HG03135 (cell line): ENCODE data around the gene MELTF.

ENCODE experiments used
- ATAC-seq: cut with Tn5 transposase; IDR thresholded peaks from one replicate; pipeline ENCODE4 v1.9.1; 2021; ENCODE audit warnings: mild to moderate bottlenecking, moderate library complexity; ENCODE audit not compliant: unreplicated experiment

The MELTF gene

GRCh38 chr3:196995027-196995426, 34.6 kb downstream of the MELTF start:
- no peak for ATAC-seq

- no peak for ATAC-seq
These were observed 35.6 kb downstream of the MELTF start for GRCh38 chr3:196994056-196994455.

DNA sequence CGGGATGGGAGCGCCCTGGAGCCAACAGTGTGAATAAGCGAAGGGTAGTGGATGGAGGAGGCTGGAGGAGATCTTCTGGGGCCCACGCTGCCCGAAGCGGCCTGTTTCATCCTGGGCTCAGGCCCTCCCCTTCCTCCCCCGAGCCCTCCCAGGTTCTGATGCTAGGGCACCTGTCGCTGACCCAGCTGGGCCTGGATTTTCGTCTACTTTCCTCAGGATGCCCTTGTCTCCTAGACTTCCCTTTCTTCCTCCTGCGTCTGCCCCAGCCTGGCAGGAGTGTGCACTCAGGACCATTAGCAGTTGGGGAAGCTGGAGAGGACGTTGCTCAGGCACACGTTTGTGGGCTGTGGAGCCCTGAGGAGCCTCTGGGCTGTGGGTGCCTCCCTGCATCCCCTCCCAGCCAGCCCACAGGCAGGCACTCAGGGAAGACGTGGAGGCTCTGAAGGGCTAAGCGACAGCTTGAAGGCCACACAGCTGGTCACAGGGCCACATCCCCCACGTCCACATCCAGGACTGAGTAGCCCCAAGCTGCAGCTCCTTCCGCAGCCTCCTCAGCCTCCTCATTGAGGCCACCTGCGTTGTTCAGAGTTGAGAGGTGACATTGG, 37.1 kb downstream of the MELTF start:
- ATAC-seq = no peak

GRCh38 chr3:196991581-196992460, 37.8 kb downstream of the MELTF start:
- no peak for ATAC-seq

DNA sequence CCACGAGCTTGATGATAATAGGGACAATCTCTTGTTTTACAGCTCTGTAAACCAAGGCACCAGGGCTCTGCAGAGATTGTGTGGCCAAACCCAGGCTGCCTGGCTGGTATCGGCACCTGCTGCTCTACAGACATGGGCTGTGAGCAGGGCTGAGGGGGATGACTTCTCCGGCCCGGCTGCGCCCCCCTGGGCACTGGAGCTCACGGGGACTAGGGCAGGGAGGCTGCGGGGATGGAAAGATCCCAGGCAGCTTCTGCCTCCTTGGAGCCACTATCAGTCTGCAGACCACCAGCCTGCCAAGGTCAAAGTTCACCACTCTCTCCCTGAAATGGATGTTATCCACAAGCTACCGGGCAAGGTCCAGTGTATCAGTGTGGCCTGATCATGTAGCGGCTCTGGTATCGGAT, 39.0 kb downstream of the MELTF start:
- ATAC-seq = no peak

GRCh38 chr3:196989721-196990262, 39.8 kb downstream of the MELTF start:
- no peak for ATAC-seq

- no peak for ATAC-seq
These were observed 41.2 kb downstream of the MELTF start for GRCh38 chr3:196988241-196989029.

GRCh38 chr3:196987022-196987421, 42.6 kb downstream of the MELTF start:
- ATAC-seq = no peak

DNA sequence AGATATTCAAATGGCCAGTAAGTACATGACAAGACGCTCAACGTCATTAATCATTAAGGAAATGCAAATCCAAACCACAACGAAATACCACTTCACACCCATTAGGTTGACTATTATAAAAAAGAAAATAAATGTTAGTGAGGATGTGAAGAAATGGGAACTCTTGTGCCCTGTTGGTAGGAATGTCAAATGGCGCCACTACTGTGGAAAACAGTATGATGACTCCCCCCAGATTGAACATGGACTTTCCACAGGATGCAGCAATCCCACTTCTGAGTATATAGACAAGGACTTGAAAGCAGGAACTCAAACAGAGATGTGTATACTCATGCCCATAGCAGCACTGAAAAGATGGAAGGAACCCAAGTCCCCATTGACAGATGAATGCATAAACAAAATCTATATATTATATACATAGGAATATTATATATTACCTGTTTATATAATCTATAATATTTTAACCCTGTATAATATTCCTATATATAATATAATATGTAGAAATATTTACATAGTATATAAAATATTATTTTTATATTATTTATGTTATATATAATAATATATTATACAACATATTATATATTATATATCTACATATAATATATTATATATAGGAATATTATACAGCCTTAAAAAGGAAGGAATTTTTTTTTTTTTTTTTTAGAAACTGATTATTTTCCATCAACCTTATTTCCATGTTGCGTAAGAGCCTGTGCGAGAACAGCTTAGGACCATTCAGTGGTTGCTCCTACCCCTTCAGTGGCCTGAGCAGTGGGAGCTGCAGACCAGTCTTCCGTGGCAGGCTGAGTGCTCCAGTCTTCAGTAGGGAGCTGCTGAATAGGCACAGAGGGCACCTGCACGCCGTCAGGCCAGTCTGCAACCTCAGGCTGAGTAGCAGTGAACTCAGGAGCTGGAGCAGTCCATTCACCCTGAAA, 43.4 kb downstream of the MELTF start:
- ATAC-seq = no peak

DNA sequence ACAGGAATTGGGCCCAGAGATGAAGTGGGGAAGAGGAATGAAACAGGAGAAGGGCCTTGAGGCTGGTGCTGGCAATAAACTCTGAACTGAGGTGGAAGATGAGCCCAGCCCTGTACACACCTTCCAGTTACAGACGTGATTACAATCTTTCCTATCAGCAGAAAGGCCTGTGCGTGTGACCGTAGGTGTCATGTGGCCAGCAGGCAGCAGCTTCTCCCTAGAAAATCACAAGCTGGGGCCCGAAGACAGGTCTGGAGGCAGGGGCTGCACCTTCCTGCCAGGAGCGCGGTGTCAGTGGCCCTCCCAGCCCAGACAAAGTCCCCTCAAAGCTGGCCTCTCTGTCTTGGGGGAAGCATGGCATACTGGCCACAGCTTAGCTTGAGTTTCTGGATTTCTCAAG, 44.3 kb downstream of the MELTF start:
- no peak for ATAC-seq

DNA sequence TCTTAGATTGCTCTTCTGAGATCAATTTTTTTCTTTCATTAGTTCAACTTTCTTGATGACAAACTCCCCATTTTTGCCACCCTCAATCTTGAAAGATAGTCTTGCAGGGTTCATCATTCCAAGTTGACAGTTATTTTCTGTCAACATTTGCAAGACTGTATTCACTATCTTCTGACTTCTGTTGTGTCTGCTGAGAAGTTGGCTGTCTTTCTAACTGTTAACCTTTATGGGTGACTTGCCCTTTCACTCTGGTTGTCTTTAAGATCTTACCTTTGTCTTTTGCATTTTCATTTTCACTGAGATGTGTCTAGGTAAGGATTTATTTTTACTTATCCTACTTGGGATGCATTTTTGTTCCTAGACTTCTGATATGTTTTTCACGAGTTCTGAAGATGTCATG, 46.4 kb downstream of the MELTF start:
- no peak for ATAC-seq

- no peak for ATAC-seq
These were observed 48.0 kb downstream of the MELTF start for GRCh38 chr3:196981657-196982056.

GRCh38 chr3:196979545-196979944, 50.1 kb downstream of the MELTF start:
- ATAC-seq = no peak

- ATAC-seq = no peak
These were observed 52.7 kb downstream of the MELTF start for GRCh38 chr3:196976941-196977340.

DNA sequence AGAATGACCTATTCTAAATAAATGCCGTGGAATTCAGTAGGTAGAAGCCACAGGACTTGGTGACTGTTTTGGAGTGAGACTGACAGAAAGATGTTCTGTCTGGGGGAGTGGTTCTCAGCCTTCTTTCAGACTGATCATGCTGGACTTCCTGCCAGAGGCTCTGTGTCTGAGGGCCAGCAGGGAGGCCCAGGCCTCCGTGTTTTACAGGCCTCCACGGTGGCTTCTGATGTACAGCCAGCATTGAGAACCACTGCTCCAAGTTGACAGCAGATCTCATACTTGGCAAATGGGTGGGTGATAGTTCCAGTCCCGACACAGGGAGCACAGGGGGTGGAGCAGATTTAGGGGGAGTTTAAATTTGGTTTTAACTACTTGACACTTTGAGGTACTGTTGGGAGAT, 54.3 kb downstream of the MELTF start:
- ATAC-seq = no peak

DNA sequence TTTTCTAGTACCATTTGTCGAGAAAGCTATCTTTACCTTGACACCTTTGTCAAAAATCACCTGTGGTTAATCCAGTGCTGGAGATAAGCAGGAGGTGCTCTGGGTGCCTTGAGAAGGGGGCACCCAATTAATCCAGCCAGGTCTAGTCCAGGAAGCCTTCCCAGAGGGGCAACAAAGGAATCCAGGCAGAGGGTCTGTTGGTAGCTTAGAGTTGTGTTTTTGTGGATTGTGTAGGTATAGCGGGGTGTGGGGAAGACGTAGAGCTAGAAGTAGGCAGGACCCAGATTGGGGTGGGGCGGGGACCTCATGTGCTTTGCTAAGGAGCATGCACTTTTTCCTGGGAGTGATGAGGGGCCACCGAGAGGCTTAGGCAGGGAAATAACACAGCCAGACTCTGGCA, 55.0 kb downstream of the MELTF start:
- no peak for ATAC-seq

- ATAC-seq = no peak
These were observed 58.4 kb downstream of the MELTF start for GRCh38 chr3:196971094-196971698.

DNA sequence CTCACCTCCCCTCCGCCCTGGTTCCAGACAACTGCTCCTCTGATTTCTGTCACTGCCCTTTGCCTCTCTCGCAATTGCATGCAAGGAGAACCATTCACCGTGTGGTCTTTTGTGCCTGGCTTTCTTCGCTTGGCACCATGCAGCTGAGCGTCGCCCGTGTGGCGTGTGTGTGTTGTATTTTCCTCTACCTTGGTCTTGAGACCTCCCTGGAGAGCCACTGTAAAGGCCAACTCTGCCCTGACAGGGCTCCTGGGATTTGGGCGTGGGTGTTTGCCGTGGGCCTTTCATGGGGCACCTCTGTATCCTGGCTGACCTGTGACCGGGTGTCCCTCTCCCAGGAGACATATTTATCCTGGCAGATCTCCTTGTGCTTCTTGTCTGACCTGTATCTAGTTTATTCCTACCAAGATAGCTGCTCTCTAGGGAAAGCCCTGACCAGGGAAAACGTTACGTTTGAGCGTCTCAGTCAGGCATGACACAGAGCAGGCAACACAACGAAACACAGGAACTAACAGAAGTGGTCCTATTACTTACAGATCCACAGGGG, 59.0 kb downstream of the MELTF start:
- no peak for ATAC-seq

DNA sequence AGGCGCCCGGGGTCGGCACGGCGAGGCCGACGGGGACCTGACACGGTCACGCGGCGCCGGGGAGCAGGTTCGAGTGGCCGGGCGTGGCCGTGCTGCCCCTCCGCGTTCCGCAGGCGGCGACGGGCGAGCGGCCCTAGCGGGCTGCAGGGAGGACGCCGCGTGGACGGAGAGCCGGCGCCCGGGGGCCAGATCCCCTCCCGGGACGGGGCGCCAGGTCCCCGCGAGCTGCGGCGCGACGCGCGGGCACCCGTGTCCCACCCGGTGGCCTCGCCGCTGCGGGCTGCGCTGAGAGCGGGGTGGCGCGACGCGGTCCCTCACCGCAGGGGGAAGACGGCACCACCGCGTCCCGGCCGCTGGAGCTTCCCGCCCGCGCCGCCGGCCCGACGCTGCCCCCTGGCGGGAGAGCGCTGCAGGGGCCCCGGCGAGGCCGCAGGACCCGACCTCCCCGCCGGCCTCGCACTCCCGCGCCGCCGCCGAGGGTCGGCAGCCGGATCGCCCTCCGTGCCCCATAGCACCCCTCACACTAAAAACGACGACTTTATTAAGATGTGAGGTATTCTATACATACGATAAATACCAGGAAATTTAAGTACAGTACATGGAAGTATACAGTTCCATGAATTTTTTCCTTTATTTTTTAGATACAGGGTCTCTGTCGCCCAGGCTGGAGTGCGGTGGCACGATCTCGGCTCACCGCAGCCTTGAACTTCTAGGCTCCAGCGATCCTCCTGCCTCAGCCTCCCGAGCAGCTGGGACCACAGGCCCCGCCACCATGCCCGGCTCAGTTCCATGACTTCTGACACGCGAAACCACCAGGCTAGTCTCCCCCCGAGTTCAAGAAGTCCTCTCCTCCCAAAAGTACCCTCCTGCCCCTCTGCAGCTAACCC, 59.7 kb downstream of the MELTF start:
- ATAC-seq = peak; percentile 54
